GM12891 (cell line): ENCODE data around the gene TAF11L8.
"Not testable (repeated sequence)": the region's sequence is repeated elsewhere in the genome, so short reads cannot be mapped to it uniquely, and the experiment has no call there.

Experiments used
- PAX5 ChIP-seq: IDR thresholded peaks from 2 replicates; pipeline ENCODE4 v1.6.1; 2011; ENCODE audit warnings: low read length, moderate library complexity, mild to moderate bottlenecking; ENCODE audit not compliant: insufficient read depth, severe bottlenecking
- POLR2A ChIP-seq: IDR thresholded peaks from 2 replicates; pipeline ENCODE4 v1.6.1; 2011; ENCODE audit warnings: low read depth, low read length, control low read depth
- POLR2AphosphoS5 ChIP-seq: IDR thresholded peaks from 2 replicates; pipeline ENCODE4 v1.6.1; 2011; ENCODE audit warnings: low read depth, low read length, control low read depth
- POU2F2 ChIP-seq: IDR thresholded peaks from 2 replicates; pipeline ENCODE4 v1.6.1; 2011; ENCODE audit warnings: low read depth, mild to moderate bottlenecking, control low read depth, low read length, moderate library complexity
- SPI1 ChIP-seq: IDR thresholded peaks from 2 replicates; pipeline ENCODE4 v1.6.1; 2011; ENCODE audit warnings: low read depth, low read length, control low read depth
- TAF1 ChIP-seq: IDR thresholded peaks from 2 replicates; pipeline ENCODE4 v1.6.1; 2011; ENCODE audit warnings: low read depth, low read length, control low read depth

DNA sequence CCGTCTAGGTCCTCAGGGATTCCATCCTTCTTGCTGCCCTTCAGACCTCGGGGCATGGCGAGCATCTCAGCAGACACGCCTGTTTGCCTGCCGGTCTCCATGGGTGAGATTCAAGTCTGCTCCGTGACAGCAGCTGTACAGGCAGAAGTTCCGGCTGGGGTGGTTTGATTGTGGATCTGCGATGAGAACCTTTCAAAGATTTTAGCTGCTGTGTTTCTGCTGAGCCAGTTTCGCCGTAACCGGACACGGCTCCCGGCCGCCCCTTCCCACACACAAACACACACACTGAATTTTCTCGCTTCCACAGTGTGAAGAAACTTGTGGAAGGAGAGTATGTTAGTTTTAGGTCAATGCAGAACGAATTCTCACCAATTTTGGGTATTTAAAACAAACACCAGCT lies 5.1 kb downstream of the TAF11L8 start, which contains the start of gene TAF11L7:
- TF ChIP-seq POLR2AphosphoS5, POLR2A, TAF1, SPI1, POU2F2, PAX5: not testable (repeated sequence)
